ENCODE measurements around the gene DLL3.

- TF ChIP-seq CHD4 (IDR thresholded peaks at IDR 0.05; ENCODE audit: borderline replicate concordance) (no peak), BHLHE40 (IDR thresholded peaks at IDR 0.05; ENCODE audit: low read depth, low read length) (no peak), CTCF (IDR thresholded peaks at IDR 0.05) (no peak), POLR2A (IDR thresholded peaks at IDR 0.05; ENCODE audit: low read length) (no peak), MAX (IDR thresholded peaks at IDR 0.05) (no peak), SREBF2 (IDR thresholded peaks at IDR 0.05) (no peak), EP300 (IDR thresholded peaks at IDR 0.05) (no peak), REST (IDR thresholded peaks at IDR 0.05) (no peak), JUNB (IDR thresholded peaks at IDR 0.05) (no peak), RAD21 (conservative IDR thresholded peaks at IDR 0.05 in 1 of 2, IDR thresholded peaks at IDR 0.05 in 1 of 2) (no peak), POLR2AphosphoS2 (conservative IDR thresholded peaks at IDR 0.05; ENCODE audit: low read length) (no peak)
These were observed at the start of gene DLL3 for GRCh38 chr19:39498798-39499642.
